Hepatocyte (in vitro differentiated cells): Measurements from ENCODE around the gene SRSF2. TPM values are rescaled to one million over a fixed set of nuclear protein-coding genes. Genes with fewer than 3 reads are reported as not detected.

Experiments
- DNase-seq: peaks from one replicate; pipeline ENCODE4 v3.0.0-alpha.2; 2016; ENCODE audit warnings: low spot score
- H2AFZ ChIP-seq: fragments of 200-600 bp; sonication (generic); 2 replicates; pipeline ENCODE4 v1.6.0; 2016; ENCODE audit warnings: antibody characterized with exemption, mild to moderate bottlenecking
- H3K27ac ChIP-seq: fragments of 200-600 bp; sonication (generic); 2 replicates; pipeline ENCODE4 v1.5.1; 2016; ENCODE audit warnings: mild to moderate bottlenecking
- H3K27me3 ChIP-seq: fragments of 200-600 bp; sonication (generic); 2 replicates; pipeline ENCODE4 v1.6.1; 2016
- H3K36me3 ChIP-seq: fragments of 200-600 bp; sonication (generic); replicated peaks from 2 replicates; pipeline ENCODE4 v1.5.1; 2016; ENCODE audit warnings: low read depth; ENCODE audit not compliant: insufficient read depth
- H3K4me1 ChIP-seq: fragments of 200-600 bp; sonication (generic); 2 replicates; pipeline ENCODE4 v1.5.1; 2016; ENCODE audit warnings: mild to moderate bottlenecking, moderate library complexity; ENCODE audit not compliant: insufficient read depth
- H3K4me2 ChIP-seq: fragments of 200-600 bp; sonication (generic); 2 replicates; pipeline ENCODE4 v1.6.0; 2016
- H3K4me3 ChIP-seq: fragments of 200-600 bp; sonication (generic); 2 replicates; pipeline ENCODE4 v1.5.1; 2016; ENCODE audit warnings: mild to moderate bottlenecking
- H3K79me2 ChIP-seq: fragments of 200-600 bp; sonication (generic); 2 replicates; pipeline ENCODE4 v1.6.0; 2017; ENCODE audit warnings: mild to moderate bottlenecking
- H3K9me2 ChIP-seq: fragments of 200-600 bp; sonication (generic); replicated peaks from 2 replicates; pipeline ENCODE4 v1.6.0; 2017; ENCODE audit warnings: mild to moderate bottlenecking; ENCODE audit not compliant: insufficient read depth
- H3K9me3 ChIP-seq: fragments of 200-600 bp; sonication (generic); 2 replicates; pipeline ENCODE4 v1.5.1; 2016; ENCODE audit warnings: low read depth, mild to moderate bottlenecking
- H4K20me1 ChIP-seq: fragments of 200-600 bp; sonication (generic); 2 replicates; pipeline ENCODE4 v1.6.0; 2016; ENCODE audit warnings: mild to moderate bottlenecking; ENCODE audit not compliant: insufficient read depth, poor library complexity, severe bottlenecking
- EZH2 ChIP-seq: fragments of 200-600 bp; sonication (generic); IDR thresholded peaks from 2 replicates; pipeline ENCODE4 v1.6.1; 2016; ENCODE audit warnings: antibody characterized with exemption, mild to moderate bottlenecking, borderline replicate concordance
- EZH2phosphoT487 ChIP-seq: fragments of 200-600 bp; sonication (generic); IDR thresholded peaks from one replicate; pipeline ENCODE4 v1.6.1; 2018; ENCODE audit warnings: antibody characterized with exemption, mild to moderate bottlenecking, low read depth, moderate library complexity; ENCODE audit not compliant: unreplicated experiment, severe bottlenecking
- WGBS: methylation state at CpG from one replicate; pipeline ENCODE4 v1.1.6; 2016; ENCODE audit warnings: low lambda C conversion rate; ENCODE audit errors: missing lambda C conversion rate; 5-methylcytosine and 5-hydroxymethylcytosine counted together
- polyA plus RNA-seq: library from polyadenylated mRNA; unstranded; fragments of >200 nt; fragmentation: Nextera tagmentation; extraction: Ambion mirVana; gene quantifications from 2 replicates; pipeline ENCODE4 v1.2.1, GENCODE V29; 2016
- total RNA-seq: library from RNA; depleted of rRNA; stranded (reverse); fragments of >200 nt; gene quantifications from 2 replicates; pipeline ENCODE4 v1.2.3, GENCODE V29; 2014
- TF ChIP-seq, protein P1 (sequence below): fragments of 200-600 bp; sonication (generic); IDR thresholded peaks from 2 replicates; pipeline ENCODE4 v1.5.1; 2016; ENCODE audit warnings: antibody characterized with exemption, mild to moderate bottlenecking; ENCODE audit not compliant: poor library complexity

SRSF2 gene
- total and polyA plus RNA-seq, 2 experiments from 2014 or later = 152 TPM

DNA sequence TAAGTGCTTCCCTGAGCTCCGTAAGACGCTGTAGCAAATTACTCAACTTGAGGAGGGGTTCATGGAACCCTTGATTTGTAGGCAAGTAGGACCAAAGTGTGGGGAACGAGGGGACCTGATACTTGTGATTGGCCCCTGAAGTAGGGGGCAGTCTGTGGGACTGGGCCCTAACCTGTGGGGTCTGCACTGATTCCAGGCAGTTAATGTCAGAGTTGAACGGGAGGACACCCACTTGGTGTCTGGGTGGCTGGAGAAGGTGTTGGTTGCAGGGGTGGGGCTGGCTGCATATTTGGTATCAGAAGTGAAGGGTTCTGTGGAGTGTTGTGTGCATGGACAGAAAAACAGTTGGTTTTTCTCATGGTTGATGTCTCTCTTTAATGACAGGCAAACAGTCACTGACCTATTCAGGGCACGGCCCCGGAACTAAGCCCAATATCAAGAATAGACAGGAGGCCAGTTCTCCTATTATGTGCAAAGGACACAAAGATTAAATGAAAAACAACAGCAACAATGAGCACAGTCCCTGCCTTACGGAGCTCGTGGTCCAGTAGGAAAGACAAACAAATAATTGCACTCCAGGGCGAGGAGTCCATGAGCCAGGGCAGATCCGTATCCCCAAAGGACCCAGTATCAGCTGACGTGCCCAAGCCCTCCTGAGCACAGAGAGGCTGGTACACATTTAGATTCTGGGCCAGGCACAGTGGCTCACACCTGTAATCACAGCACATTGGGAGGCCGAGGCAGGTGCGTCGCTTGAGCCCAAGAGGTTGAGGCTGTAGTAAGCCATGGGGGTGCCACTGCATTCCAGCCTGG is 45.5 kb downstream of the SRSF2 start:
- Histone ChIP-seq H3K4me3 (no peak overlapping the region), H3K4me2 (no peak overlapping the region), H2AFZ (no peak overlapping the region), H3K4me1 (peaks cover 27% of the 10 kb centered on the region), H3K9me3 (no peaks in the 10 kb centered on the region), H4K20me1 (no peaks in the 10 kb centered on the region), H3K27ac (no peak overlapping the region), H3K36me3 (no peaks in the 10 kb centered on the region), H3K79me2 (peaks cover 56% of the 10 kb centered on the region), H3K9me2 (no peaks in the 10 kb centered on the region), H3K27me3 (no peaks in the 10 kb centered on the region)
- TF ChIP-seq, protein P1, sequence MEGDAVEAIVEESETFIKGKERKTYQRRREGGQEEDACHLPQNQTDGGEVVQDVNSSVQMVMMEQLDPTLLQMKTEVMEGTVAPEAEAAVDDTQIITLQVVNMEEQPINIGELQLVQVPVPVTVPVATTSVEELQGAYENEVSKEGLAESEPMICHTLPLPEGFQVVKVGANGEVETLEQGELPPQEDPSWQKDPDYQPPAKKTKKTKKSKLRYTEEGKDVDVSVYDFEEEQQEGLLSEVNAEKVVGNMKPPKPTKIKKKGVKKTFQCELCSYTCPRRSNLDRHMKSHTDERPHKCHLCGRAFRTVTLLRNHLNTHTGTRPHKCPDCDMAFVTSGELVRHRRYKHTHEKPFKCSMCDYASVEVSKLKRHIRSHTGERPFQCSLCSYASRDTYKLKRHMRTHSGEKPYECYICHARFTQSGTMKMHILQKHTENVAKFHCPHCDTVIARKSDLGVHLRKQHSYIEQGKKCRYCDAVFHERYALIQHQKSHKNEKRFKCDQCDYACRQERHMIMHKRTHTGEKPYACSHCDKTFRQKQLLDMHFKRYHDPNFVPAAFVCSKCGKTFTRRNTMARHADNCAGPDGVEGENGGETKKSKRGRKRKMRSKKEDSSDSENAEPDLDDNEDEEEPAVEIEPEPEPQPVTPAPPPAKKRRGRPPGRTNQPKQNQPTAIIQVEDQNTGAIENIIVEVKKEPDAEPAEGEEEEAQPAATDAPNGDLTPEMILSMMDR = no peak
- TF ChIP-seq EZH2phosphoT487 = no peak
- TF ChIP-seq EZH2 = no peak
- WGBS = 87% methylated on average over 14 of the region's 14 CpGs
- DNase-seq = no peak

DNA sequence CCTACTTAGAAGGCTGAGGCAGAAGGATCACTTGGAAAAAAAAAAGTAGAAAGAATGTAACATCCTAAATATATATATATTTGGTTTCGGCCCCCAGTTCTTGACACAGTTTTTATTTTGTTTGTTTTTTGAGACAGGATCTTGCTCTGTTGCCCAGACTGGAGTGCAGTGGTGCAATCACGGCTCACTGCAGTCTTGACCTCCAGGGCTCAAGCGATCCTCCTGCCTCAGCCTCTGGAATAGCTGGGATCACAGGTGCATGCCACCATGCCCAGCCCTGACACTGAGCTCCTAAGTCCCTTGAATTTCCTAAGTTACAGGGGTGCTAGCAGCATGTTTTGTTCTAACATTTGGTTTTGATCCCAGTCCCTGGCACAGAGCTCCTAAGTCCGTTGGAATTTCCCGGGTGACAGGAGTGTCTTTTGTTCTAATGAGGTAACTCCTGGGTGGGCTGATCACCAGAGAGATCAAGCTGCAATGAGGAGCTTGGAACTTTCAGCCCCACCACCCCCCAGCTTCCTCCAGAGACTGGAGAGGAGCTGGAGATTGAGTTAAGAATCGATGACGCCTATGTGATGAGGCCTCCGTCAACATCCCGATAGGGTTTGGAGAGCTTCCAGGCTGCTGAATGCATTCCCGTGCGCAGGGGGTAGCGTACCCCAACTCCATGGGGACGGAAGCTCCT is 46.4 kb downstream of the SRSF2 start:
- Histone ChIP-seq H3K4me1 (peaks cover 27% of the 10 kb centered on the region), H3K4me2 (no peak overlapping the region), H3K36me3 (no peaks in the 10 kb centered on the region), H3K27me3 (no peaks in the 10 kb centered on the region), H3K27ac (no peak overlapping the region), H3K79me2 (peaks cover 50% of the 10 kb centered on the region), H2AFZ (no peak overlapping the region), H3K9me3 (no peaks in the 10 kb centered on the region), H4K20me1 (no peaks in the 10 kb centered on the region), H3K4me3 (no peak overlapping the region), H3K9me2 (no peaks in the 10 kb centered on the region)
- 95% methylated on average over 13 of the region's 13 CpGs for WGBS
- TF ChIP-seq EZH2phosphoT487 (no peak), EZH2 (no peak)
- TF ChIP-seq, protein P1 = no peak
- no peak for DNase-seq

DNA sequence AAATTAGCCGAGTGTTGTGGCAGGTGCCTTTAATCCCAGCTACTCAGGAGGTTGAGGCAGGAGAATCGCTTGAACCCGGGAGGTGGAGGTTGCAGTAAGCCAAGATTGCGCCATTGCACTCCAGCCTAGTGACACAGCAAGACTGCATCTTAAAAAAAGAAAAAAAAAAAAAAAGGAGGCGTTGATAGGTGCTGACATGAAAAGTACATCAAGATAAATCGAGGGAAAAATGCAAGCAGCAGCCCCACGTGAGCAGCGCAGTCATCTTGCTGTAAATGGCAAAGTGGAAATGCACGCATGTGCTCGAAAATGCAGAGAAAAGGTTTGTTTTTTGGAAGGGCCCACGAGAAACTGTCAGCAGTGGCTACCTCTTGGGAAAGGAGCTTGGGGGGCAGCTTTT is 47.3 kb downstream of the SRSF2 start:
- DNase-seq = no peak
- Histone ChIP-seq H3K79me2 (peaks cover 42% of the 10 kb centered on the region), H4K20me1 (no peaks in the 10 kb centered on the region), H3K9me2 (no peaks in the 10 kb centered on the region), H3K27ac (no peak overlapping the region), H3K4me3 (no peak overlapping the region), H3K36me3 (no peaks in the 10 kb centered on the region), H3K9me3 (no peaks in the 10 kb centered on the region), H3K4me2 (no peak overlapping the region), H2AFZ (no peak overlapping the region), H3K27me3 (no peaks in the 10 kb centered on the region), H3K4me1 (peaks cover 27% of the 10 kb centered on the region)
- TF ChIP-seq EZH2 = no peak
- no peak for TF ChIP-seq EZH2phosphoT487
- TF ChIP-seq, protein P1 = no peak
- WGBS = 81% methylated on average over 11 of the region's 11 CpGs
